ENCODE data around the gene ANXA2. TPM values are rescaled to one million over a fixed set of nuclear protein-coding genes. Genes with fewer than 3 reads are reported as not detected.

ANXA2 gene
- total and polyA plus RNA-seq, 4 donors: 851 to 1,294 (median 1,171) TPM

DNA sequence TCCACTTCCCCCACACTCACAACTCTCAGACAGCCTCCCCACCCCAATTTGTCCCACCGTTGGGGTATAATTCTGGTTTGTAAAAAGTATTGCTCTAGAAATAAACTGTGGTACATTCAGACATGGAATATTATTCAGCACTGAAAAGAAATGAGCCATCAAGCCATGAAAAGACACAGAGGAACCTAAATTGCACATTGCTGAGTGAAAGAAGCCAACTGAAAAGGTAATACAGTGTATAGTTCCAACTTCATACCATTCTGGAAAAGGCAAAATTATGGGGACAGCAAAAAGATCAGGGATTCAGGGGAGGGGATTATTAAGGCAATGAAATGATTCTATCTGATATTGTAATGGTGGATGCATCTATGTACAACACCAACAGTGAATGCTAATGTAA is 10.5 kb downstream of the ANXA2 start:
- H3K36me3 ChIP-seq (ENCODE audit: control insufficient read depth in 4 of 4, insufficient read depth in 4 of 4, low read length in 4 of 4): peaks cover 10 to 17% (median 12%) of the 10 kb centered on the region in 4 donors
- no peak overlapping the region for H3K9ac ChIP-seq (ENCODE audit: insufficient read depth in 1 of 2, low read length in 2 of 2)
- ATAC-seq (ENCODE audit: insufficient read depth, low FRiP score) (no peak), DNase-seq (no peak)
- WGBS, 2 donors: 72 to 92% methylated on average over 1 of the region's 1 CpG
- no peaks in the 10 kb centered on the region for H3K9me3 ChIP-seq (ENCODE audit: control insufficient read depth in 4 of 4, insufficient read depth in 3 of 4, low read length in 3 of 4)
- H3K4me1 ChIP-seq (ENCODE audit: control insufficient read depth in 5 of 5, insufficient read depth in 5 of 5, low read length in 5 of 5): peaks cover 15 to 38% (median 24%) of the 10 kb centered on the region in 5 donors
- no peak overlapping the region for H3K4me3 ChIP-seq
- TF ChIP-seq CTCF (IDR thresholded peaks at IDR 0.05; ENCODE audit: control extremely low read depth, extremely low read depth): no peak
- no peak overlapping the region for H3K27ac ChIP-seq (ENCODE audit: low read depth in 1 of 2, low read length in 1 of 2)
- H3K27me3 ChIP-seq (ENCODE audit: control insufficient read depth in 3 of 3, insufficient read depth in 3 of 3, low read length in 2 of 3): no peaks in the 10 kb centered on the region

- H3K27me3 ChIP-seq (ENCODE audit: control insufficient read depth in 3 of 3, insufficient read depth in 3 of 3, low read length in 2 of 3): no peaks in the 10 kb centered on the region
- DNase-seq: no peak
- H3K36me3 ChIP-seq (ENCODE audit: control insufficient read depth in 4 of 4, insufficient read depth in 4 of 4, low read length in 4 of 4): peaks cover 11 to 20% (median 16%) of the 10 kb centered on the region in 4 donors
- ATAC-seq (ENCODE audit: insufficient read depth, low FRiP score): no peak
- H3K27ac ChIP-seq (ENCODE audit: low read depth in 1 of 2, low read length in 1 of 2): no peak overlapping the region
- H3K4me1 ChIP-seq (ENCODE audit: control insufficient read depth in 5 of 5, insufficient read depth in 5 of 5, low read length in 5 of 5): peaks cover 11 to 35% (median 18%) of the 10 kb centered on the region in 5 donors
- no peak overlapping the region for H3K9ac ChIP-seq (ENCODE audit: insufficient read depth in 1 of 2, low read length in 2 of 2)
- H3K9me3 ChIP-seq (ENCODE audit: control insufficient read depth in 4 of 4, insufficient read depth in 3 of 4, low read length in 3 of 4): no peaks in the 10 kb centered on the region
- TF ChIP-seq CTCF (IDR thresholded peaks at IDR 0.05; ENCODE audit: control extremely low read depth, extremely low read depth): no peak
- H3K4me3 ChIP-seq: no peak overlapping the region
- 72 to 86% methylated on average over 4 of the region's 4 CpGs for WGBS, 2 donors
Measured at GRCh38 chr15:60386615-60387014, 11.2 kb downstream of the ANXA2 start.

DNA sequence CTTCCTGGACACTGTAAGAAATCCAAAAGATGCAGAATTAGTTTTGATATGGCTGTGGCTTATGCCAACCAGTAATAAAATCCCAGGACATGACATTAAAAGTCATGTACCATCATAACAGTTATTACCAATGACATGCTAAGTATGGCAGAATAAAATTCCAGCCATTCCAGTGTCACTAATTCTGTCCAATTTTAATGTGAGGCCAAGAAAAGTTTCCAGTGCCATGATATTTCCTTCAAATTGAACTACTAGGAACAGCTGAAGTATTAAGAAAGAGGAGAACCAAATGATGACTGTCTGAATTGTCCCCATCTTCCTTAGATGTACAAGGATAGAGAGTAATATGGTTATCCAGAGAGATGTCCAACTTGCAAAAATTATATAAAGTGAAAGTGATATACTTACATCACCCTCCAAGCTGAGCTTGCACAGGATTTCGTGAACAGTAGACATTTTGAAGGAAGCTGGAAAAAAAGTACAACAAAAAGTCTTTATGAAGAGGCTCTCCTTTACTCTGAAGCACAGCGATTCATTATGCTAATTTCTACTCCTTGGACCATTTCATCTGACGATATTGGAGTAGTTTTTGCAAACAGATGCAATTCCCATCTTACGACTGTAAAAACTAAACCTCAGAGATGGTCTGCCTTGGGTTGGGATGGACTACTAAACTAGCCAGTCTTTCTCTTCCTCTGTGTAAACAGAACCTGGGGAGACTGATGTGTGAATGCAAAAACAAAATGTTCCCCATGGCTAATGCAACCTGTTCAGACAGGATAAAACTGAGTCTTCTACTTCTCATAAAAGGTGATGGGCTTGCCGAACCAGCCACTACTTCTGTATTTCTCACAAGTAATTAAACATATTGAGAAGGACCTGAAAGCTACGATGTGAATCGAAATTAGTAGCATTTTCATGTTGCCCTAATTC is 11.9 kb downstream of the ANXA2 start:
- ATAC-seq (ENCODE audit: insufficient read depth, low FRiP score) (no peak), DNase-seq (no peak)
- H3K27me3 ChIP-seq (ENCODE audit: control insufficient read depth in 3 of 3, insufficient read depth in 3 of 3, low read length in 2 of 3): no peaks in the 10 kb centered on the region
- no peak overlapping the region for H3K27ac ChIP-seq (ENCODE audit: low read depth in 1 of 2, low read length in 1 of 2)
- 85 to 92% methylated on average over 7 of the region's 7 CpGs for WGBS, 2 donors
- H3K9me3 ChIP-seq (ENCODE audit: control insufficient read depth in 4 of 4, insufficient read depth in 3 of 4, low read length in 3 of 4): no peaks in the 10 kb centered on the region
- peaks cover 5 to 33% (median 14%) of the 10 kb centered on the region in 5 donors for H3K4me1 ChIP-seq (ENCODE audit: control insufficient read depth in 5 of 5, insufficient read depth in 5 of 5, low read length in 5 of 5)
- no peak overlapping the region for H3K4me3 ChIP-seq
- H3K9ac ChIP-seq (ENCODE audit: insufficient read depth in 1 of 2, low read length in 2 of 2): no peak overlapping the region
- TF ChIP-seq CTCF (IDR thresholded peaks at IDR 0.05; ENCODE audit: control extremely low read depth, extremely low read depth): no peak
- peaks cover 14 to 23% (median 18%) of the 10 kb centered on the region in 4 donors for H3K36me3 ChIP-seq (ENCODE audit: control insufficient read depth in 4 of 4, insufficient read depth in 4 of 4, low read length in 4 of 4)
